Measurements from ENCODE around the gene SPDYE2.
"Not testable (repeated sequence)": the region's sequence is repeated elsewhere in the genome, so short reads cannot be mapped to it uniquely, and the experiment has no call there.

SPDYE2 gene

GRCh38 chr7:102604431-102605145 is 53.6 kb downstream of the SPDYE2 start:
- DNase-seq = not testable (repeated sequence)

- DNase-seq = not testable (repeated sequence)
These were observed 55.8 kb downstream of the SPDYE2 start for GRCh38 chr7:102606848-102607247.

- not testable (repeated sequence) for DNase-seq
These were observed 58.7 kb downstream of the SPDYE2 start for GRCh38 chr7:102609734-102610133.

- not testable (repeated sequence) for DNase-seq
These were observed 59.4 kb downstream of the SPDYE2 start for GRCh38 chr7:102610441-102610840.

- DNase-seq = not testable (repeated sequence)
These were observed 60.1 kb downstream of the SPDYE2 start for GRCh38 chr7:102611013-102611674.

GRCh38 chr7:102611675-102612325 is 60.8 kb downstream of the SPDYE2 start:
- DNase-seq = not testable (repeated sequence)

All from NCI-H526 treated with DMSO at 0.1 percent for 48 hours (cell line).